Chondrocyte (in vitro differentiated cells): Measurements from ENCODE around the gene S100A8. TPM values are rescaled to one million over a fixed set of nuclear protein-coding genes. Genes with fewer than 3 reads are reported as not detected.

Source experiments
- DNase-seq: peaks from one replicate; pipeline ENCODE4 v3.0.0; 2021; ENCODE audit warnings: mixed read lengths, low spot score
- H3K27ac Mint-ChIP-seq: one replicate; pipeline ENCODE4 v1.8.0; 2021; ENCODE audit warnings: mild to moderate bottlenecking, moderate library complexity, mixed read lengths; ENCODE audit not compliant: unreplicated experiment
- H3K27me3 Mint-ChIP-seq: 2 replicates; pipeline ENCODE4 v1.8.0; 2021; ENCODE audit warnings: low read depth, mixed read lengths
- H3K36me3 Mint-ChIP-seq: 2 replicates; pipeline ENCODE4 v1.8.0; 2021; ENCODE audit warnings: low read depth, mixed read lengths
- H3K4me1 Mint-ChIP-seq: 2 replicates; pipeline ENCODE4 v1.8.0; 2021; ENCODE audit warnings: low read depth, mild to moderate bottlenecking, mixed read lengths
- H3K4me3 Mint-ChIP-seq: one replicate; pipeline ENCODE4 v1.8.0; 2021; ENCODE audit warnings: mild to moderate bottlenecking, moderate library complexity, mixed read lengths; ENCODE audit not compliant: unreplicated experiment
- H3K9me3 Mint-ChIP-seq: 2 replicates; pipeline ENCODE4 v1.8.0; 2021; ENCODE audit warnings: low read depth, mixed read lengths
- CTCF ChIP-seq: fragments of 200-600 bp; sonication (generic); IDR thresholded peaks from 2 replicates; pipeline ENCODE4 v1.5.0; 2021; ENCODE audit warnings: antibody characterized with exemption, mild to moderate bottlenecking, moderate library complexity
- total RNA-seq: library from RNA; stranded (reverse); gene quantifications from 3 replicates; pipeline ENCODE4 v1.2.1, GENCODE V29; 2021

Gene S100A8
- total RNA-seq, 1 donor from 2014 or later, result not detected

- Mint-ChIP-seq H3K36me3 (no peaks in the 10 kb centered on the region), H3K27me3 (peaks cover 51% of the 10 kb centered on the region), H3K9me3 (no peaks in the 10 kb centered on the region), H3K27ac (no peak overlapping the region), H3K4me3 (no peak overlapping the region), H3K4me1 (no peaks in the 10 kb centered on the region)
- TF ChIP-seq CTCF, result no peak
- no peak for DNase-seq
These were observed 47.7 kb downstream of the S100A8 start for GRCh38 chr1:153343040-153343681.

GRCh38 chr1:153342178-153342577 lies 48.7 kb downstream of the S100A8 start:
- Mint-ChIP-seq H3K9me3 (no peaks in the 10 kb centered on the region), H3K27ac (no peak overlapping the region), H3K4me1 (no peaks in the 10 kb centered on the region)

GRCh38 chr1:153341431-153341934 lies 49.4 kb downstream of the S100A8 start:
- no peak for TF ChIP-seq CTCF
- no peak for DNase-seq
- Mint-ChIP-seq H3K36me3 (no peaks in the 10 kb centered on the region), H3K4me1 (no peaks in the 10 kb centered on the region), H3K27ac (no peak overlapping the region), H3K4me3 (no peak overlapping the region), H3K27me3 (peaks cover 40% of the 10 kb centered on the region), H3K9me3 (no peaks in the 10 kb centered on the region)

More at GRCh38 chr1:153342178-153342577, 48.7 kb downstream of the S100A8 start:
- Mint-ChIP-seq H3K27me3 (peaks cover 43% of the 10 kb centered on the region), H3K4me3 (no peak overlapping the region), H3K36me3 (no peaks in the 10 kb centered on the region)
- no peak for DNase-seq
- no peak for TF ChIP-seq CTCF

DNA sequence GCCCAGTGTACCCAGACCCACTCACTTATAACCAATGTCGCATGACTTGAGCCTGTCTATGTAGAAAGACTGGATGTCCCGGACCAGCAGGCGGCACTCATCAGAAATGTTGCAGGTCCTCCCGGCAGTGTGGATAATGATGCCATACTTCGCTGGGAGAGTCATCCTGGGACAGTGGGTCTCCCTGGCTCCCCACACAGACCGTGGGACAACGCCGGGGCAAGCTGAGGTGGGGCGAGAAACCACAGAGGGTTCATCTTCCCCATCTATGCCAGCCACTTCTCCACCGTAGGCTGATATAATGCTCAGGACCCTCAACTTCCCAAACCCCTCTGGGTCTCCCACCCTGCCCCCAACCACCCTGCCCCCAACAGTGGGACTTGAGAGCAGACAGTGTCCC lies 50.5 kb downstream of the S100A8 start:
- H3K27ac Mint-ChIP-seq, result no peak overlapping the region
- no peaks in the 10 kb centered on the region for H3K36me3 Mint-ChIP-seq
- DNase-seq, result no peak
- peaks cover 33% of the 10 kb centered on the region for H3K27me3 Mint-ChIP-seq
- H3K4me3 Mint-ChIP-seq, result no peak overlapping the region
- H3K4me1 Mint-ChIP-seq, result no peaks in the 10 kb centered on the region
- TF ChIP-seq CTCF, result no peak
- no peaks in the 10 kb centered on the region for H3K9me3 Mint-ChIP-seq

Other genes starting within 250 kb of the S100A8 start
- gene SPRR2G, start 240.2 kb downstream of the S100A8 start, total RNA-seq, result not detected in 3 replicates
- gene LELP1, start 187.6 kb downstream of the S100A8 start, total RNA-seq, result not detected in 3 replicates
- gene PRR9, start 173.5 kb downstream of the S100A8 start, total RNA-seq, result not detected in 3 replicates
- not detected in 3 replicates for gene LORICRIN, start 131.4 kb downstream of the S100A8 start, total RNA-seq
- not detected in 3 replicates for gene PGLYRP3, start 78.1 kb downstream of the S100A8 start, total RNA-seq
- not detected in 3 replicates for gene PGLYRP4, start 42.2 kb downstream of the S100A8 start, total RNA-seq
- gene S100A9, start 33.2 kb downstream of the S100A8 start, total RNA-seq, result not detected in 3 replicates
- gene S100A12, start 15.5 kb downstream of the S100A8 start, total RNA-seq, result not detected in 3 replicates
- not detected in 3 replicates for gene S100A7A, start 25.4 kb upstream of the S100A8 start, total RNA-seq
- not detected in 3 replicates for gene S100A7, start 69.6 kb upstream of the S100A8 start, total RNA-seq
- 1.4 to 12.1 TPM (median 10.9 TPM) in 3 replicates for gene S100A6, start 144.9 kb upstream of the S100A8 start, total RNA-seq
- 0.47 to 0.94 TPM in 2 of 3 replicates, not detected in the other for gene S100A5, start 149.9 kb upstream of the S100A8 start, total RNA-seq
- gene S100A4, start 154.7 kb upstream of the S100A8 start, total RNA-seq, result 331 to 404 TPM (median 388 TPM) in 3 replicates
- gene S100A3, start 158.2 kb upstream of the S100A8 start, total RNA-seq, result 6.5 to 10.8 TPM (median 8.7 TPM) in 3 replicates
- 15.4 to 22.2 TPM (median 18.9 TPM) in 3 replicates for gene S100A2, start 174.8 kb upstream of the S100A8 start, total RNA-seq
- gene S100A16, start 222.1 kb upstream of the S100A8 start, total RNA-seq, result 111 to 122 TPM (median 115 TPM) in 3 replicates
- gene S100A14, start 225.3 kb upstream of the S100A8 start, total RNA-seq, result not detected in 3 replicates
- gene S100A13, start 236.4 kb upstream of the S100A8 start, total RNA-seq, result 98.2 to 113 TPM (median 98.4 TPM) in 3 replicates
- 1.2 to 1.5 TPM (median 1.3 TPM) in 3 replicates for gene S100A1, start 237.4 kb upstream of the S100A8 start, total RNA-seq
- gene CHTOP, start 243.0 kb upstream of the S100A8 start, total RNA-seq, result 44.4 to 56.9 TPM (median 47.9 TPM) in 3 replicates